Fibroblast of skin of right quadriceps (primary cell): Measurements from ENCODE around the gene ECE1.

Source experiments
- DNase-seq: peaks from one replicate; pipeline ENCODE4 v3.0.0-alpha.2; 2013

The ECE1 gene

DNA sequence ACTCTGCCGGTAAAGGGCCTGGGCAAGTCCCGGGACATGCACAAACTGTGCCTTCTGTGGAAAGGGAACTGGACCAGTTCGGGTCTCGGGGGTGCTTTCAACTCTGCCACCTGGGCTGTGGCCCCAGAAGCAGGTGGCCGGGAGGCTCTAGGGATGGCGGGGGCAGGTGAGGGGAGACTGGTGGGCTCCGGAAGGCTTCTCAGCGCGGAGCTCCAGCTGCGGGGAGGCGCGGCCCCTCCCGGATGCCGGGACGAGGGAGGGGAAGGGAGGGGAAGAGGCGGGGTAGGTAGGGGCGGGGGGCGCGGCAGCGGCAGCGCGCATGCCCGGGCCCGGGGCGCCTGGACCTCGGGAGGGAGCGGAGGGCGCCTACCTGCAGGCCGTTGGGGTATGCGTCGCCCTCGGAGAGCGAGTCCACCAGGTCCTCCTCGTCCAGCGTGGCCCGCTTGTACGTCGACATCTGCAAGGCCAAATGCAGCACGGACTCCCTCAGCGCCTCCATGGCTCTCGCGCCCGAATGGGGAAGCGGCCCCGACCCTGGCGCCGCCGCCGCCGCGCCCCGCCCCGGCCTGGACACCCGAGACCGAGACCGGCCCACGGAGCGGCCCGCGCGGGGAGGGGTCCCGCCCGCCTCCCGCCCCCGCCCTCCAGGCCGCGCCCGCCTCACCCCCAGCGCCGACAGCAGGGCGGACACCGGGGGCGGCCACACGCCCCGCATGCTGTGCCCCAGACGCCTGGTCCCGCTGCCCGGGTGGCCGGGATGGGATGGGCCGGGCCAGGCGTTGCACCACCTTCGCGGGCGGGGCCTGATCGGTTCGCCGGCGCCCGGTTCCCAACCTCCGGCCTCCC lies at the start of gene ECE1:
Gene ECE1, minus strand, starts transcription at position 764 of the 846 bp plus-strand sequence. Its CDS starts 49 bp downstream, at position 715.
- no peak for DNase-seq

GRCh38 chr1:21339356-21340229 lies 49.3 kb upstream of the ECE1 start:
- DNase-seq = no peak

DNA sequence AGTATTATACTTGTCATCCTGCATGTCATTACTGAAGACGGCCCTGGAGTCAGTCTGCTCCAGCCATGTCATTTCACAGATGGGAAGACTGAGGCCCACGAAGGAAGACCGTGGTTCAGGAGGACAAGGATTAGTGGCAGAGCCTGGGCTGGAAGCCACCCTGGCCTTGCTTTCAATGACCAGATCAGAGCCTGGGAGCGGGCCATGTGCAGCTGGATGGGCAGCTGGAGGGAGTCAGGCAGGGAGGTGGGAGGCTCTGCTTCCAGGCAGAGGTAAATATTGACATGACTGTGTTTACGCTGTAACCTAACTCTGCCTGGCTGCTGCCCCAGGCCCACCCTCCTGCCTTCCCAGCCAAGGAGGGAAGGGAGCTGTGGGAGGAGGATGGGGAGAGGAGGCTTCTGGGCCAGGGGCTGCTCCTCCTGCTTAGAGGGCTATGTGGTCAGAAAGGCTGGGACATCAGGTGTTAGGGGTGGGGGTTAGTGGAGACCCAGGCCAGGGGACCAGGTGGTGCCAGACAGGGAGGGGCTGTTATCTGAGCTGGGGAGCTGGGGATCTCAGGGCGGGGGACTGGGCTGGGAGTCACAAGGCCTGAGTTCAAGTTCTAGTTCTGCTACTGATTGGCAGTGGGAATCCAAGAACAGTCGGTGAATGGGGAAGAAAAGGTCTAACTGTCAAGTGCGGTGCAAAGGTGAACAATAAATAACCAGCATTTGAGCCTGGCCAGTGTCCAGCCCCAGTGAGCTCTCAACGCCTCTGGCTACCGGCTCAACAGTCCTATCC lies 48.5 kb upstream of the ECE1 start:
- no peak for DNase-seq

GRCh38 chr1:21337928-21338572 lies 47.8 kb upstream of the ECE1 start:
- no peak for DNase-seq

DNA sequence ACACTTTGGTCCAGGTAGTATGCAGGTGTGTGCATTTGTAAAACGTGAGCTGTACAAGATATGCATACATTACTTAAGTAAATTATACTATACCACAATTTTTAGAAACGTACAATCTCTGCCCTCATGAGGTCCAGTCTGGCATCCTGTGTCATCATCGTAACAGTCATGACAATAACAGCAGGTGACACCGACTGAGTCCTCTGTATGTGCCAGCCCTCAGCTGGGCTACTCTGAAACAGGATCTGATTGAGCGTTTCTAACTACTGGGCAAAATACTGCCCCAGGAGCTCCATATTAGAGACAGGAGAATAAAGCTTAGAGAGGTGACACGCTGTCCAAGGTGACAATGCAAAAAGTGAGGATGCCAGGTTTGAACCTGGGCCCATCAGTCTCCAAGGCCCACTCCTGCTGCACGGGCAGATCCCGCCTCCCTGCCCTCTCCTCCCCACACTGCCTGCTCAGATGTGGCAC lies 47.2 kb upstream of the ECE1 start:
- no peak for DNase-seq

DNA sequence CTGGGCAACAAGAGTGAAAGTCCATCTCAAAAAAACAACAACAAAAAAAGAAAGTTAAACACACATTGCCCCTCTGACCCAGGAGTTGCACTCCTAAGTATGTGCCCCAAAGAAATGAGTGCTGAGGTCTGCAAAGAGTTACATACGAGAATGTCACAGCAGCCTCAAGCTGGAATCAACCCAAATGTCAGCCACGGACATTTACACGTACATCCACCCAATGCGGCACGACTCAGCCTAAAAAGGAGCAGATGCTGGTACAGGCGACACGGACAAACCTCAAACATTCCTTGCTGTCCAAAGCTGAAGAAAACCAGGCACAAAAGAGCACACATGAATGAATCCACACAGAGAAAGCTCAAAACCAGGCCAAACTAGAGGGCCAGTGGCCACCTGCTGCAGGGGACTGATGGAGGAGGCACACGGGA lies 46.8 kb upstream of the ECE1 start:
- DNase-seq = no peak

GRCh38 chr1:21335750-21336224 lies 45.5 kb upstream of the ECE1 start:
- no peak for DNase-seq

DNA sequence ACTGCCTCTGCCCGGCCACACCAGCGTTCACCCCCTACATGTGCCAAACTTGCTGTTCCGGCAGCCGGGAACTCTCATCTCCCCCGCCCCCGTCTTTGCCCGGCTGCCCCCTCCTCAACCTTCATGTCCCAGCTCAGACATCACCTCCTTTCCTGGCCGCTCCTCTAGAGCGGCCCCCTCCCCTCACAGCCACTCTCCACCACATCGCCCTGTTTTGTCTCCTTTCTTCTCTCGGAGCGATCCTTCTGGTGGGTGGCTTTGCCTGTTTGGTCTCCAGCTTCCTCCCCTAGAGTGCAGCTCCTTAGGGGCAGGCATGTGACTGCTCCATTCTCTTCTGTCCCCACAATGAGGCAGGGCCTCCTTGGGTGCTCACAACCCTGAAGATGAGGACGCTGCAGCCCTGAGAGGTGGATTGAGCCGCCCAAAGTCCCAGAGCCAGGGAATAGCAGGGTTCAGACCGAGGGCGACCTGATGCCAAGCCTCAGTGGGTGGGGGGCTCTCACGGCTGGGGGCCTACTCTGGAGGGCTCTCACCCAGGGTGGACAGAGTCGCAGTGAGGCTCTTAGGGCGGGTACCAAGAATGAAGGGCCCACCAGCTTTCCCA lies 44.9 kb upstream of the ECE1 start:
- DNase-seq = no peak

DNA sequence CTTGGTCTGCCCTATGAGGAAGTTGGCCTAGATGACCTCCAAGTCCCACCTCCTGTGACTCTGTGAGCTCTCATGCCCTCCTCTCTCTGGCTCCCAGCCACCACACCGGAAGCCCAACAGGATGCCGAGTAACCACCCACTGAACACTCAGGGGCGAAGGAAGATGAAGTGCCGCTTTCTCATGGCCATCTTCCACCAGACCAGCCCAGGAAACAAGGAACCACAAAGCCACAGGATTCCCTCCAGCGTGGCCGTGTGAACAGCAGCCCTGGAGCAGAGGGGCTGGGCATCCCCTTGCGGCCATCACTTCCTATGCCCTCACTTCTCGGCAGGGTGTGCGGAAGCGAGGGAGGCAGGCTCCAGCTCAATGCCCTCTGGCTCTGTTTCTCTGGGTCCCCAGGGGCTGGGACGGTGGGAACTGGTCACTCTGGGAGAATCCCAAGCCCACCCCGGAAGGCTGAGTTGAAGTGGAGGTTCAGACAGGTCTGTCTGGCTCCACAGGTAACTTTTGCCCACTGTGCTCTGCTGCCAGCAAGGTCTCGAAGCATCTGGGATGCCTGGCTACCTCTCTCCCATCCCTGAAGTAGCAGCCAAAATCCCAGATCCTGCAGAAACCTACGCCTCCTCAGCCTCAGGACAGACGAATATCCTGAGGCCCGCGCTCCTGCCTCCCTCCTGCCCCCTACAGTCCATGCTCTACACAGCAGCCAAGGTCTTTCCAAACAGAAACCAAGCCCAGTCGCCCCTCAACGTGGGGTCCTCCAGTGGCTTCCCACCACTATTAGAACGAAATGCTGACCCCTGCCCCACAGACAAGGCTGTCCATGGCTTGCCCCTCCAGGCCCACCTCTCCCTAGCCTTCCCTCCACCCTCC lies 44.2 kb upstream of the ECE1 start:
- DNase-seq = peak; percentile 66

DNA sequence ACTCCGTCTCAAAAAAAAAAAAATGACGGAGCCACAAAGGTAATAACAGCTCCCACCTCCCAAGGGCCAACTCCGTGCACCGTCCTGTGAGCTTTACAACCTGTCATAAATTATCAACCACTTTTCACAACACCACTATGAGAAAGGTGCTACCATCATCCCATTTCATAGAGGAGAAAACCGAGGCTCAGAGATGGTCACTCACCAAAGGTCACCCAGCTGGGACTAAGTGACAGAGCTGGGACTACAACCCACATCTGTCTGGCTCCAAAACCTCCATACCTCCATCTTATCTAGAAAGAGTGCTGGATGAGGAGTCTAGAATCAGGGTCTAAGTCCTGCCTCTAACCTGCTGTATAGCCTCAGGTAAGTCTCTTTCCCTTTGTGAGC lies 43.6 kb upstream of the ECE1 start:
- DNase-seq = no peak

DNA sequence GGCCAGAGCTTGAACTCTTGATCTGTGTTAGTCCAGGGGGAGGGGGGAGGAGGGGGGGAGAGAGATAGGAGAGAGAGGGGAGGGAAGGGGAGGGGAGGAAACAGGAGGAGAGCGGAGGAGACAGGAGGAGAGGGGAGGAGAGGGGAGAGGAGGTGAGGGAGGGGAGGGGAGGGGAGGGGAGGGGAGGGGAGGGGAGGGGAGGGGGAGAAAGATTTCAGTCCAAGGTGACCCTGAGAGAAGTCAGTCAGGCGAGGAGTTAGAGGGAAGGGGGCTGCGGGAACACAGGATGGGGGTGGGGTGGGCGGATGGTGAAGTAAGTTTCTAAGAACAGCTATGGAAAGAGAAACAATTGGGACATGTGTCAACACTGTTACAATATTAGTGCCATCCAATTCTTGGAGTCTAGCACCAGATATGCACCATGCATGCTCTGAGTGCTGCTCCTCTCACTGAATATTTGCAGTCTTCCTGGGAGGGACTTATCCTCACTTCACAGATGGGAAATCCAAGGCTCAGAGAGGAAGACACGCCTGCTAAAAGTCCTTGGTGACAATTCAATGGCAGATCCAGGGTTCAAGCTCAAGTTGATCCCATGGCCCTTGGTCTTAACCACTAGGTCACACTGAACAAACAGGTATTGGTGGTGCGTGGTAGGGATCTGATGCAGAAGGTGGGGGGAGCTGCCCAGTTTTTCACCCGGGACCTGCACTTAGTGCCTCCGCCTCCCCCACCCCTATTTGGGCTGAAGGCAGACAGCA lies 42.5 kb upstream of the ECE1 start:
- no peak for DNase-seq

DNA sequence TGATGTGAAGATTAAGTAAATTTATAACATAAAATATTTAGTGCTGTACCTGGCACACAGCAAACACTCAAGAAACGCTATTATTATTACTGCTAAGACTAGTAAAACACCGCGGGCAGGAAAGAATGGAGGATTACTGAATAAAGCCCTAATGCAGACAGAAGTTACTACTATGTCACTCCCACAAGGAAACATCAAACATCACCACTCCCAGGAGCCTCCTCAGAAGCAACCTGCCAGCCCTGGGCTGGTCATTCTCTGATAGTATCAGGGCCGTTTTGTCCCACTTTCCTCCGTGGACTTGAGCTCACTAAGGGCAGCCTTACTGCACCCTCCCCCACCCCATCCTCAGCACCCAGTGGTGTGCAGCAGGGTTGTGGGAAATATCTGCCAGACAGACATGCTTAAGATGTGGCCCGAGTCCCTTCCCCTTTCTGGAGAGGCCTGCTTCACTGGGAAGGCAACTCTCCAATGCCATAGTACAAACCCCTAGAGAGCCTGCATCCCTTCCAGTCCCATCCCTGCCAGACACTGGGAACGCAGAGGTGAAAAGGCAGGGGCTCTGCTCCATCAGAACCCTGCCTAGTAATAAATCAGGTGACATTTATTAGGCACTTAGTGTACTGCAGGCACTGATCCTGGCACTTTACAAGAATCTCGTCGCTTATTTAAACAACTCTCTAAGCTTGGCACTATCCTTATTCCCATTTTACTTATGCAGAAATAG lies 41.7 kb upstream of the ECE1 start:
- no peak for DNase-seq

DNA sequence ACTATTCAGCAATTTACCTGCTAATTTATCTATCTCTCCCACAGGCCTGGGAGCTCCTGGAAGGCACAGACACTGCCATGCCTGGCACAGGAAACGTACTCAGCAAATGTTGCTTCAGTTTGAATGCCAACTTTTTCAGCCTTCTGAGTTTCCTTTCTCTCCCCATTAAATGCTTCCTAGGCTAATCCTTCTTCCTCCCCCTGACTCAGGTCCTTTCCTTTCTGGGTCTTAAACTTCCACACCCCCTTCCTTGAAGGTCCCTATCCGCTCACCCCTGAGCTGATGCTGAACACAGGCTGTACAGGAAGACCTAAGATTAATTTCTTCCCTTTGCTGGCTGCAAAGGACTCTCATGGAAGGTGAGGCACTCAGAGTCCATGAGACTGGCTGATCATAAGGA lies 40.3 kb upstream of the ECE1 start:
- no peak for DNase-seq

GRCh38 chr1:21329209-21329844 lies 39.1 kb upstream of the ECE1 start:
- DNase-seq = no peak

DNA sequence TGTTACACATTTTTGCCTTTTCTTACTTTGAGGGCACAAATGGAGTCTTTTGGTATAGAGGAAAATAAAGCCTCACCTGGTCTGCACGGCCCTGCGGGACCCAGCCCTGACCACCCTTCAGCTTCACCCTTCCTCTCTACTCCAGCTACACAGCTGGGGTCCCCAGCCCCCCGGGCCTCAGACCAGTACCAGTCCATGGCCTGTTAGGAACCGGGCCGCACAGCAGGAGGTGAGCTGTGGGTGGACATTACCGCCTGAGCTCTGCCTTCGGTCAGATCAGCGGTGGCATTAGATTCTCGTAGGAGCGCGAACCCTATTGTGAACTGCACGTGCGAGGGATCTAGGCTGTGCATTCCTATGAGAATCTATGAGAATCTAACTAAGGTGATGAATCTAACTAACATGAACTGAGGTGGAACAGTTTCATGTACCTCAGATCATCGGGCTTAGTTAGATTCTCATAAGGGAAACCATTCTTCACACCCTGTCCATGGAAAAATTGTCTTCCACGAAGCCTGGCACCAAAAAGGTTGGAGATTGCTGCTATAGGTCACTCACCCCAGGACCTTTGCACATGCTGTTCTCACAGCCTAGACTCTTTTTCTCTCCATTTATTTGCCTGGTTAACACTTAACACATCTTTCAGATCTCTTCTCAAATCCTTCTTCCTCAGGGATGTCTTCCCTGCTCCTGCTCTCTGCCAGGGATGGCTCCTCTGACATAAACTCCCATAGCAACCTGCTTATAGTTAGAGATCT lies 37.5 kb upstream of the ECE1 start:
- DNase-seq = no peak

GRCh38 chr1:21326861-21327344 lies 36.6 kb upstream of the ECE1 start:
- no peak for DNase-seq

DNA sequence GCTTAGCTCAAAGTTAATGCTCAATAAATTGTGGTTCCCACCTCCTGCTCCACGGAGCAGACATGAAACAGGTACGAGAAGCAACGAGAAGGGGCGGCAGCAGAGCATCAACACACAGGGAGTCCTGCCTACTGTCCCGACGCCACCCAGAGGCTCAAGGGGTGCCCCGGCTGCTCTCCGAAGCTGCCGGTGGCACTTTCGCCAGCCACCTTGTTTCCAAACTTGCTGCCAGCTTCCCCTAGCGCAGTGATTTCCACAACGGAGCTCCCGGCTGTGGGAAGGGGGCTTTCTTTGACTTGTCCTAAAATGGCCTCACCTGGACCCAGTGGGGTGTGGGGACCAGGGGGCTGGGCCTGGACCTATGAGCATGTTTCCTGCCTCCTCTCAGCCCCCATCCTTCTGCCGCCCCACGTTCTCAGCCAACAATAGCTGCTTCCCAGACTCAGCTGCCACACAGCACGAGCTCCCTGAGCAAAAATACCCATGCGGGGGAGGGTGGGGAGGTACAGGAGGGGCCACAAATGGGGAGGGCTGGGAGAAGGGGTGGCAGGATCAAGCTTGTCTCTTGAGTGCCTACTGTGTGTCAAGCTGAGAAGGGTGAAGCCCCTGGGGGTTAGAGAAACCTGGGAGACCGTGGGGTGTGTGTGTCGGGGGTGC lies 35.6 kb upstream of the ECE1 start:
- no peak for DNase-seq
